Effector memory CD4-positive, alpha-beta T cell (primary cell): ENCODE data around the gene CSH1.
A peak's percentile ranks its signal among the peaks of the same experiment; 100 is the strongest.
"Not testable (repeated sequence)": the region's sequence is repeated elsewhere in the genome, so short reads cannot be mapped to it uniquely, and the experiment has no call there.

Experiments used
- DNase-seq, 3 donors: peaks; one replicate each; pipeline ENCODE4 v3.0.0-alpha.2; 2020
- H3K27ac ChIP-seq: 2 replicates; pipeline ENCODE4 v1.7.0; 2013; ENCODE audit warnings: mild to moderate bottlenecking, low read length, moderate library complexity; ENCODE audit not compliant: insufficient read depth, poor library complexity, severe bottlenecking
- H3K27me3 ChIP-seq: replicated peaks from 2 replicates; pipeline ENCODE4 v1.7.0; 2013; ENCODE audit warnings: mild to moderate bottlenecking, low read length; ENCODE audit not compliant: insufficient read depth, control insufficient read depth, poor library complexity, severe bottlenecking
- H3K36me3 ChIP-seq: 2 replicates; pipeline ENCODE4 v1.7.0; 2013; ENCODE audit warnings: mild to moderate bottlenecking, low read length, moderate library complexity; ENCODE audit not compliant: control insufficient read depth, insufficient read depth
- H3K4me1 ChIP-seq: 2 replicates; pipeline ENCODE4 v1.7.0; 2013; ENCODE audit warnings: low read length, mild to moderate bottlenecking; ENCODE audit not compliant: control insufficient read depth, insufficient read depth, poor library complexity, severe bottlenecking
- H3K4me3 ChIP-seq: 2 replicates; pipeline ENCODE4 v1.7.0; 2013; ENCODE audit warnings: low read length, low read depth, mild to moderate bottlenecking; ENCODE audit not compliant: insufficient read depth, poor library complexity, severe bottlenecking
- H3K9me3 ChIP-seq: 2 replicates; pipeline ENCODE4 v1.7.0; 2013; ENCODE audit warnings: mild to moderate bottlenecking, low read length, moderate library complexity; ENCODE audit not compliant: control insufficient read depth

The CSH1 gene

GRCh38 chr17:63907161-63907778 lies 10.9 kb upstream of the CSH1 start:
- DNase-seq, H3K9me3 ChIP-seq, H3K4me1 ChIP-seq, H3K4me3 ChIP-seq, H3K27ac ChIP-seq, H3K27me3 ChIP-seq, H3K36me3 ChIP-seq: not testable (repeated sequence)

GRCh38 chr17:63904796-63905195 lies 8.4 kb upstream of the CSH1 start:
- not testable (repeated sequence) for H3K27ac ChIP-seq, DNase-seq, H3K9me3 ChIP-seq, H3K4me1 ChIP-seq, H3K27me3 ChIP-seq, H3K4me3 ChIP-seq, H3K36me3 ChIP-seq

GRCh38 chr17:63903787-63904201 lies 7.4 kb upstream of the CSH1 start:
- H3K4me3 ChIP-seq, H3K27ac ChIP-seq, H3K9me3 ChIP-seq, H3K4me1 ChIP-seq, H3K36me3 ChIP-seq, H3K27me3 ChIP-seq, DNase-seq: not testable (repeated sequence)

- H3K27me3 ChIP-seq, H3K9me3 ChIP-seq, DNase-seq, H3K4me3 ChIP-seq, H3K4me1 ChIP-seq, H3K36me3 ChIP-seq, H3K27ac ChIP-seq: not testable (repeated sequence)
Measured at GRCh38 chr17:63901971-63902370, 5.6 kb upstream of the CSH1 start.

- H3K36me3 ChIP-seq, H3K27ac ChIP-seq, H3K4me1 ChIP-seq, H3K27me3 ChIP-seq, H3K4me3 ChIP-seq, H3K9me3 ChIP-seq: not testable (repeated sequence)
- DNase-seq, result peak; percentile 12 to 18 (median 18)
Measured at GRCh38 chr17:63898899-63899798, 2.8 kb upstream of the CSH1 start.

- H3K27me3 ChIP-seq, H3K9me3 ChIP-seq, H3K36me3 ChIP-seq, H3K4me1 ChIP-seq, H3K27ac ChIP-seq, DNase-seq, H3K4me3 ChIP-seq: not testable (repeated sequence)
Measured at GRCh38 chr17:63894821-63895220, 1.6 kb downstream of the CSH1 start.

- H3K27ac ChIP-seq, H3K27me3 ChIP-seq, DNase-seq, H3K4me3 ChIP-seq, H3K36me3 ChIP-seq, H3K9me3 ChIP-seq, H3K4me1 ChIP-seq: not testable (repeated sequence)
Measured at GRCh38 chr17:63894021-63894420, 2.4 kb downstream of the CSH1 start.

GRCh38 chr17:63892316-63893037 lies 3.9 kb downstream of the CSH1 start:
- H3K9me3 ChIP-seq, DNase-seq, H3K27me3 ChIP-seq, H3K4me3 ChIP-seq, H3K36me3 ChIP-seq, H3K4me1 ChIP-seq, H3K27ac ChIP-seq: not testable (repeated sequence)

GRCh38 chr17:63889026-63889848 lies 7.1 kb downstream of the CSH1 start:
- not testable (repeated sequence) for H3K27me3 ChIP-seq, H3K36me3 ChIP-seq, H3K9me3 ChIP-seq, H3K4me1 ChIP-seq, H3K4me3 ChIP-seq, DNase-seq, H3K27ac ChIP-seq
